SK-N-SH (cell line): ENCODE data around the gene ACSL6. TPM values are rescaled to one million over a fixed set of nuclear protein-coding genes. Genes with fewer than 3 reads are reported as not detected.

ENCODE experiments used
- CTCF ChIA-PET: fragments of 300-600, 350-600 bp; formaldehyde crosslinking; extraction: SDS; loops from one replicate; lab custom pipeline; 2021; lab: Yijun Ruan, JAX
- POLR2A ChIA-PET: fragments of 350-600 bp; sonication (Branson Sonifier 250); formaldehyde crosslinking; extraction: SDS; loops from one replicate; lab custom pipeline; 2020; ENCODE audit warnings: antibody characterized with exemption, inconsistent platforms; lab: Yijun Ruan, JAX
- DNase-seq: peaks from one replicate; pipeline ENCODE4 v3.0.0; 2012
- H2AFZ ChIP-seq: fragments of 200-600 bp; sonication (generic); 2 replicates; pipeline ENCODE4 v1.8.1; 2016; ENCODE audit warnings: antibody characterized with exemption, mild to moderate bottlenecking, low read depth
- H3F3A ChIP-seq: fragments of 200-600 bp; sonication (generic); replicated peaks from 2 replicates; pipeline ENCODE3; 2016; ENCODE audit warnings: antibody characterized with exemption, mild to moderate bottlenecking; ENCODE audit not compliant: insufficient read depth
- H3K27ac ChIP-seq, 2 experiments: fragments of 200-500 bp in 1 of 2; fragments of 200-600 bp in 1 of 2; sonication (Bioruptor generic) in 1 of 2; sonication (generic), shearing (Covaris generic) in 1 of 2; 2 replicates each; pipeline versions ENCODE4 v1.5.1 to v1.6.1; 2014 to 2016; ENCODE audit warnings: low read depth in 2 of 2, inconsistent platforms in 1 of 2, low read length in 1 of 2, mild to moderate bottlenecking in 1 of 2, mixed read lengths in 1 of 2
- H3K27me3 ChIP-seq: fragments of 200-600 bp; sonication (generic), shearing (Covaris generic); 2 replicates; pipeline ENCODE4 v1.6.1; 2016; ENCODE audit warnings: mixed run types; ENCODE audit not compliant: insufficient read depth
- H3K36me3 ChIP-seq, 2 experiments: fragments of 200-500 bp in 1 of 2; fragments of 200-600 bp in 1 of 2; sonication (Bioruptor generic) in 1 of 2; sonication (generic) in 1 of 2; replicated peaks in 1 of 2; 2 replicates each; pipeline versions ENCODE3 to v1.5.1; 2014 to 2016; ENCODE audit warnings: low read length in 1 of 2, mild to moderate bottlenecking in 1 of 2; ENCODE audit not compliant: insufficient read depth in 2 of 2, control insufficient read depth in 1 of 2
- H3K4me1 ChIP-seq, 2 experiments: fragments of 200-500 bp in 1 of 2; fragments of 200-600 bp in 1 of 2; sonication (Bioruptor generic) in 1 of 2; sonication (generic), shearing (Covaris generic) in 1 of 2; 2 replicates each; pipeline versions ENCODE4 v1.5.1 to v1.6.1; 2014 to 2016; ENCODE audit warnings: low read depth in 1 of 2, low read length in 1 of 2, mixed run types in 1 of 2; ENCODE audit not compliant: insufficient read depth in 2 of 2, control insufficient read depth in 1 of 2
- H3K4me2 ChIP-seq: fragments of 200-600 bp; sonication (generic), shearing (Covaris generic); 2 replicates; pipeline ENCODE4 v1.6.1; 2017; ENCODE audit warnings: mixed run types
- H3K4me3 ChIP-seq, 2 experiments: fragments of 200-500 bp in 1 of 2; fragments of 200-600 bp in 1 of 2; sonication (Bioruptor generic) in 1 of 2; sonication (generic), shearing (Covaris generic) in 1 of 2; 2 replicates each; pipeline versions ENCODE4 v1.5.1 to v1.8.1; 2014 to 2016; ENCODE audit warnings: low read depth in 2 of 2, inconsistent platforms in 1 of 2, low read length in 1 of 2, mild to moderate bottlenecking in 1 of 2, mixed read lengths in 1 of 2, moderate library complexity in 1 of 2
- H3K79me2 ChIP-seq: fragments of 200-600 bp; sonication (generic); 2 replicates; pipeline ENCODE4 v1.8.1; 2017; ENCODE audit warnings: mild to moderate bottlenecking; ENCODE audit not compliant: insufficient read depth
- H3K9ac ChIP-seq: fragments of 200-600 bp; sonication (generic); 2 replicates; pipeline ENCODE4 v1.6.1; 2017; ENCODE audit warnings: mixed run types
- H3K9me2 ChIP-seq: fragments of 200-600 bp; sonication (generic); 2 replicates; pipeline ENCODE4 v1.6.1; 2017; ENCODE audit warnings: mixed run types
- H3K9me3 ChIP-seq: fragments of 200-600 bp; sonication (generic); 2 replicates; pipeline ENCODE4 v1.6.1; 2017; ENCODE audit warnings: mixed run types, mild to moderate bottlenecking, moderate library complexity
- H4K20me1 ChIP-seq: fragments of 200-600 bp; sonication (generic); 2 replicates; pipeline ENCODE4 v1.6.1; 2017; ENCODE audit warnings: mild to moderate bottlenecking, mixed run types; ENCODE audit not compliant: insufficient read depth
- CHD2 ChIP-seq: fragments of 150-350 bp; IDR thresholded peaks from 2 replicates; pipeline ENCODE4 v1.6.1; 2018; ENCODE audit warnings: low read length; ENCODE audit not compliant: partially characterized antibody
- ELF1 ChIP-seq: IDR thresholded peaks from 2 replicates; pipeline ENCODE4 v1.4.0; 2012
- EP300 ChIP-seq, 2 experiments: IDR thresholded peaks; 2 replicates each; pipeline versions ENCODE4 v1.4.0 to v1.6.1; 2012; ENCODE audit warnings: borderline replicate concordance in 1 of 2, low read depth in 1 of 2, low read length in 1 of 2
- EZH2phosphoT487 ChIP-seq: fragments of 200-600 bp; sonication (generic); IDR thresholded peaks from 2 replicates; pipeline ENCODE4 v1.6.1; 2017; ENCODE audit warnings: low read depth, mixed run types, mild to moderate bottlenecking, antibody characterized with exemption, moderate library complexity, borderline replicate concordance
- FOSL2 ChIP-seq: IDR thresholded peaks from 2 replicates; pipeline ENCODE4 v1.4.0; 2012; ENCODE audit warnings: low read depth, mild to moderate bottlenecking, moderate library complexity, borderline replicate concordance
- RCOR1 ChIP-seq: fragments of 150-350 bp; IDR thresholded peaks from 2 replicates; pipeline ENCODE4 v1.6.1; 2017; ENCODE audit warnings: antibody characterized with exemption, low read length
- RFX5 ChIP-seq: IDR thresholded peaks from 2 replicates; pipeline ENCODE4 v1.6.1; 2012; ENCODE audit warnings: mild to moderate bottlenecking, improper control_type of control experiment, low read length
- TAF1 ChIP-seq: IDR thresholded peaks from 2 replicates; pipeline ENCODE4 v1.6.1; 2012; ENCODE audit warnings: low read depth, mild to moderate bottlenecking, low read length, moderate library complexity, borderline replicate concordance
- TEAD4 ChIP-seq: IDR thresholded peaks from 2 replicates; pipeline ENCODE4 v1.4.0; 2012; ENCODE audit warnings: mild to moderate bottlenecking, borderline replicate concordance; ENCODE audit not compliant: insufficient read depth
- YY1 ChIP-seq: IDR thresholded peaks from 2 replicates; pipeline ENCODE4 v1.4.0; 2012; ENCODE audit warnings: low read depth, mild to moderate bottlenecking
- WGBS: methylation state at CpG from one replicate; pipeline ENCODE4 v1.1.6; 2017; ENCODE audit warnings: low lambda C conversion rate; 5-methylcytosine and 5-hydroxymethylcytosine counted together
- polyA plus RNA-seq, 3 experiments: library from polyadenylated mRNA; depleted of rRNA; stranded (reverse); fragments of >200 nt; gene quantifications; 2 replicates each; pipeline ENCODE4 v1.2.3, GENCODE V29; 2012
- TF ChIP-seq, protein P1 (sequence below): fragments of 150-350 bp; IDR thresholded peaks from 2 replicates; pipeline ENCODE4 v1.6.1; 2016; ENCODE audit warnings: mild to moderate bottlenecking, low read depth, low read length
- TF ChIP-seq, protein P2 (sequence below): fragments of 150-350 bp; IDR thresholded peaks from 2 replicates; pipeline ENCODE4 v1.6.1; 2017; ENCODE audit warnings: antibody characterized with exemption, low read length, low read depth, borderline replicate concordance
- TF ChIP-seq, protein P3 (sequence below): fragments of 200-600 bp; sonication (generic); IDR thresholded peaks from 2 replicates; pipeline ENCODE4 v1.6.1; 2017; ENCODE audit warnings: antibody characterized with exemption, mild to moderate bottlenecking, moderate library complexity
- TF ChIP-seq, protein P4 (sequence below): IDR thresholded peaks from 2 replicates; pipeline ENCODE4 v1.4.0; 2012; ENCODE audit warnings: low read depth, borderline replicate concordance
- TF ChIP-seq, protein P5 (sequence below): IDR thresholded peaks from 2 replicates; pipeline ENCODE4 v1.6.1; 2012; ENCODE audit warnings: mild to moderate bottlenecking, low read depth, low read length, moderate library complexity
- TF ChIP-seq, protein P6 (sequence below): IDR thresholded peaks from 2 replicates; pipeline ENCODE4 v1.4.0; 2012; ENCODE audit warnings: low read depth, borderline replicate concordance
- TF ChIP-seq, protein P7 (sequence below): IDR thresholded peaks from 2 replicates; pipeline ENCODE4; 2012

The ACSL6 gene
- polyA plus RNA-seq, 1 of the 3 experiments (the other 2 are of a cell fraction), result 0.46 TPM

DNA sequence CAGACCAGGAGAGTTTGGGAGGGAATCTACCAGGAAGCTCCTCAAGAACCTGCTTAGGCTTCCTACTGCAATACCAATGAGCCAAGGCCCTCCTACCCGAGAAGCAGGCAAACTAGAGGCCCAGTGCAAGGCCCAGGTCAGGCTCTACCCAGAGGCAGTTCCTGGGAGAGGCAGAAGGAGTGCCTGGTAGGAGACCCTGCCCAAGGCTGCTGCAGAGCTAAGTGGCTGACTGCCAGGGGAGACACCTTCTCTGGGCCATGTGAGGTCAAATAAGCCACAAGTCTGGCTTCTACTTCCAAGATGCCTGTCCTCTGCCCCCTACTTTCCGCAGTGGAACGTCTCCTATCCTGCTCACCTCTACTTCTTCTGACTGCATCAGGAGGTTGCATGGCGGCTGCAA is 17.8 kb downstream of the ACSL6 start:
- 73% methylated on average over 3 of the region's 4 CpGs for WGBS
- no peak overlapping the region for H2AFZ ChIP-seq
- TF ChIP-seq, protein P1, sequence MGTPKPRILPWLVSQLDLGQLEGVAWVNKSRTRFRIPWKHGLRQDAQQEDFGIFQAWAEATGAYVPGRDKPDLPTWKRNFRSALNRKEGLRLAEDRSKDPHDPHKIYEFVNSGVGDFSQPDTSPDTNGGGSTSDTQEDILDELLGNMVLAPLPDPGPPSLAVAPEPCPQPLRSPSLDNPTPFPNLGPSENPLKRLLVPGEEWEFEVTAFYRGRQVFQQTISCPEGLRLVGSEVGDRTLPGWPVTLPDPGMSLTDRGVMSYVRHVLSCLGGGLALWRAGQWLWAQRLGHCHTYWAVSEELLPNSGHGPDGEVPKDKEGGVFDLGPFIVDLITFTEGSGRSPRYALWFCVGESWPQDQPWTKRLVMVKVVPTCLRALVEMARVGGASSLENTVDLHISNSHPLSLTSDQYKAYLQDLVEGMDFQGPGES, result no peak
- TF ChIP-seq, protein P2, sequence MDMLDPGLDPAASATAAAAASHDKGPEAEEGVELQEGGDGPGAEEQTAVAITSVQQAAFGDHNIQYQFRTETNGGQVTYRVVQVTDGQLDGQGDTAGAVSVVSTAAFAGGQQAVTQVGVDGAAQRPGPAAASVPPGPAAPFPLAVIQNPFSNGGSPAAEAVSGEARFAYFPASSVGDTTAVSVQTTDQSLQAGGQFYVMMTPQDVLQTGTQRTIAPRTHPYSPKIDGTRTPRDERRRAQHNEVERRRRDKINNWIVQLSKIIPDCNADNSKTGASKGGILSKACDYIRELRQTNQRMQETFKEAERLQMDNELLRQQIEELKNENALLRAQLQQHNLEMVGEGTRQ, result no peak
- TF ChIP-seq EP300 (IDR thresholded peaks at IDR 0.05; ENCODE audit: borderline replicate concordance in 1 of 2, low read depth in 1 of 2, low read length in 1 of 2) (no peak), TAF1 (no peak), EZH2phosphoT487 (no peak), YY1 (no peak), ELF1 (no peak), CHD2 (no peak), RFX5 (no peak), RCOR1 (no peak), FOSL2 (no peak), TEAD4 (no peak)
- TF ChIP-seq, protein P3, sequence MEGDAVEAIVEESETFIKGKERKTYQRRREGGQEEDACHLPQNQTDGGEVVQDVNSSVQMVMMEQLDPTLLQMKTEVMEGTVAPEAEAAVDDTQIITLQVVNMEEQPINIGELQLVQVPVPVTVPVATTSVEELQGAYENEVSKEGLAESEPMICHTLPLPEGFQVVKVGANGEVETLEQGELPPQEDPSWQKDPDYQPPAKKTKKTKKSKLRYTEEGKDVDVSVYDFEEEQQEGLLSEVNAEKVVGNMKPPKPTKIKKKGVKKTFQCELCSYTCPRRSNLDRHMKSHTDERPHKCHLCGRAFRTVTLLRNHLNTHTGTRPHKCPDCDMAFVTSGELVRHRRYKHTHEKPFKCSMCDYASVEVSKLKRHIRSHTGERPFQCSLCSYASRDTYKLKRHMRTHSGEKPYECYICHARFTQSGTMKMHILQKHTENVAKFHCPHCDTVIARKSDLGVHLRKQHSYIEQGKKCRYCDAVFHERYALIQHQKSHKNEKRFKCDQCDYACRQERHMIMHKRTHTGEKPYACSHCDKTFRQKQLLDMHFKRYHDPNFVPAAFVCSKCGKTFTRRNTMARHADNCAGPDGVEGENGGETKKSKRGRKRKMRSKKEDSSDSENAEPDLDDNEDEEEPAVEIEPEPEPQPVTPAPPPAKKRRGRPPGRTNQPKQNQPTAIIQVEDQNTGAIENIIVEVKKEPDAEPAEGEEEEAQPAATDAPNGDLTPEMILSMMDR, result no peak
- TF ChIP-seq, protein P4, sequence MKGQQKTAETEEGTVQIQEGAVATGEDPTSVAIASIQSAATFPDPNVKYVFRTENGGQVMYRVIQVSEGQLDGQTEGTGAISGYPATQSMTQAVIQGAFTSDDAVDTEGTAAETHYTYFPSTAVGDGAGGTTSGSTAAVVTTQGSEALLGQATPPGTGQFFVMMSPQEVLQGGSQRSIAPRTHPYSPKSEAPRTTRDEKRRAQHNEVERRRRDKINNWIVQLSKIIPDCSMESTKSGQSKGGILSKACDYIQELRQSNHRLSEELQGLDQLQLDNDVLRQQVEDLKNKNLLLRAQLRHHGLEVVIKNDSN, result no peak
- TF ChIP-seq, protein P5, sequence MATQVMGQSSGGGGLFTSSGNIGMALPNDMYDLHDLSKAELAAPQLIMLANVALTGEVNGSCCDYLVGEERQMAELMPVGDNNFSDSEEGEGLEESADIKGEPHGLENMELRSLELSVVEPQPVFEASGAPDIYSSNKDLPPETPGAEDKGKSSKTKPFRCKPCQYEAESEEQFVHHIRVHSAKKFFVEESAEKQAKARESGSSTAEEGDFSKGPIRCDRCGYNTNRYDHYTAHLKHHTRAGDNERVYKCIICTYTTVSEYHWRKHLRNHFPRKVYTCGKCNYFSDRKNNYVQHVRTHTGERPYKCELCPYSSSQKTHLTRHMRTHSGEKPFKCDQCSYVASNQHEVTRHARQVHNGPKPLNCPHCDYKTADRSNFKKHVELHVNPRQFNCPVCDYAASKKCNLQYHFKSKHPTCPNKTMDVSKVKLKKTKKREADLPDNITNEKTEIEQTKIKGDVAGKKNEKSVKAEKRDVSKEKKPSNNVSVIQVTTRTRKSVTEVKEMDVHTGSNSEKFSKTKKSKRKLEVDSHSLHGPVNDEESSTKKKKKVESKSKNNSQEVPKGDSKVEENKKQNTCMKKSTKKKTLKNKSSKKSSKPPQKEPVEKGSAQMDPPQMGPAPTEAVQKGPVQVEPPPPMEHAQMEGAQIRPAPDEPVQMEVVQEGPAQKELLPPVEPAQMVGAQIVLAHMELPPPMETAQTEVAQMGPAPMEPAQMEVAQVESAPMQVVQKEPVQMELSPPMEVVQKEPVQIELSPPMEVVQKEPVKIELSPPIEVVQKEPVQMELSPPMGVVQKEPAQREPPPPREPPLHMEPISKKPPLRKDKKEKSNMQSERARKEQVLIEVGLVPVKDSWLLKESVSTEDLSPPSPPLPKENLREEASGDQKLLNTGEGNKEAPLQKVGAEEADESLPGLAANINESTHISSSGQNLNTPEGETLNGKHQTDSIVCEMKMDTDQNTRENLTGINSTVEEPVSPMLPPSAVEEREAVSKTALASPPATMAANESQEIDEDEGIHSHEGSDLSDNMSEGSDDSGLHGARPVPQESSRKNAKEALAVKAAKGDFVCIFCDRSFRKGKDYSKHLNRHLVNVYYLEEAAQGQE, result no peak
- TF ChIP-seq, protein P6, sequence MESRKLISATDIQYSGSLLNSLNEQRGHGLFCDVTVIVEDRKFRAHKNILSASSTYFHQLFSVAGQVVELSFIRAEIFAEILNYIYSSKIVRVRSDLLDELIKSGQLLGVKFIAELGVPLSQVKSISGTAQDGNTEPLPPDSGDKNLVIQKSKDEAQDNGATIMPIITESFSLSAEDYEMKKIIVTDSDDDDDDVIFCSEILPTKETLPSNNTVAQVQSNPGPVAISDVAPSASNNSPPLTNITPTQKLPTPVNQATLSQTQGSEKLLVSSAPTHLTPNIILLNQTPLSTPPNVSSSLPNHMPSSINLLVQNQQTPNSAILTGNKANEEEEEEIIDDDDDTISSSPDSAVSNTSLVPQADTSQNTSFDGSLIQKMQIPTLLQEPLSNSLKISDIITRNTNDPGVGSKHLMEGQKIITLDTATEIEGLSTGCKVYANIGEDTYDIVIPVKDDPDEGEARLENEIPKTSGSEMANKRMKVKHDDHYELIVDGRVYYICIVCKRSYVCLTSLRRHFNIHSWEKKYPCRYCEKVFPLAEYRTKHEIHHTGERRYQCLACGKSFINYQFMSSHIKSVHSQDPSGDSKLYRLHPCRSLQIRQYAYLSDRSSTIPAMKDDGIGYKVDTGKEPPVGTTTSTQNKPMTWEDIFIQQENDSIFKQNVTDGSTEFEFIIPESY, result no peak
- TF ChIP-seq, protein P7, sequence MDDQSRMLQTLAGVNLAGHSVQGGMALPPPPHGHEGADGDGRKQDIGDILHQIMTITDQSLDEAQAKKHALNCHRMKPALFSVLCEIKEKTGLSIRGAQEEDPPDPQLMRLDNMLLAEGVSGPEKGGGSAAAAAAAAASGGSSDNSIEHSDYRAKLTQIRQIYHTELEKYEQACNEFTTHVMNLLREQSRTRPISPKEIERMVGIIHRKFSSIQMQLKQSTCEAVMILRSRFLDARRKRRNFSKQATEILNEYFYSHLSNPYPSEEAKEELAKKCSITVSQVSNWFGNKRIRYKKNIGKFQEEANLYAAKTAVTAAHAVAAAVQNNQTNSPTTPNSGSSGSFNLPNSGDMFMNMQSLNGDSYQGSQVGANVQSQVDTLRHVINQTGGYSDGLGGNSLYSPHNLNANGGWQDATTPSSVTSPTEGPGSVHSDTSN, result no peak
- H3K9me3 ChIP-seq, result no peaks in the 10 kb centered on the region
- H3K27me3 ChIP-seq, result no peaks in the 10 kb centered on the region
- no peaks in the 10 kb centered on the region for H3K9me2 ChIP-seq
- ChIA-PET CTCF (interaction anchor here (1.3 to 1.6 kb wide), 2 partner anchors 70 to 404 kb away, joined by 3 to 4 read pairs; no protein-coding TSS in a partner anchor), POLR2A (no interaction called here)
- H3K27ac ChIP-seq, result no peak overlapping the region
- no peaks in the 10 kb centered on the region for H3K36me3 ChIP-seq
- no peaks in the 10 kb centered on the region for H3F3A ChIP-seq
- DNase-seq, result no peak
- H4K20me1 ChIP-seq, result no peaks in the 10 kb centered on the region
- H3K4me3 ChIP-seq, result no peak overlapping the region
- no peaks in the 10 kb centered on the region for H3K79me2 ChIP-seq
- H3K4me1 ChIP-seq, result peaks cover 0 to 7% of the 10 kb centered on the region in 2 experiments; a peak in 1 of 4 replicates
- H3K9ac ChIP-seq, result no peak overlapping the region
- H3K4me2 ChIP-seq, result no peak overlapping the region
